Measurements from ENCODE around the gene DHX35. TPM values are rescaled to one million over a fixed set of nuclear protein-coding genes. Genes with fewer than 3 reads are reported as not detected.

DHX35 gene
- total RNA-seq, 2 donors from 2014 or later = 12.2 to 16.1 TPM

DNA sequence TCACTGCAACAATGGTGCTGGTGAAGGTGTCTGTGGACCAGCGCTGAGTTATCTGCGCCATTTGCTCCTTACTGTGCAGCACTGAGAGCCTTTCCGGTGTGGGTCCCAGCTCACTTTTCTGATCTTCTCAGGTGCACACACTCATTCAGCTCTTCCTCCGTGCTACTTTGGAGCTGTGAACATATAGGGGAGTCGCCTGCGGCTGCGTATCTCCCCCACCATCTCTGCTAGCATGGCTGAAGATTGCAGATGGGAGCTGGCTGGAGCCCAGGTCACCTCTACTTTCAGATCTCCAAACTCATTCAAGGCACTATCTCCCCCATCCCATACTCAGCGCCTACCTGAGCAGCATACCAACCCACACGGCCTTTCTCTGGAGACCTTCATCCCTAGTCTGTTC, 96.9 kb downstream of the DHX35 start:
- TF ChIP-seq, protein P1, sequence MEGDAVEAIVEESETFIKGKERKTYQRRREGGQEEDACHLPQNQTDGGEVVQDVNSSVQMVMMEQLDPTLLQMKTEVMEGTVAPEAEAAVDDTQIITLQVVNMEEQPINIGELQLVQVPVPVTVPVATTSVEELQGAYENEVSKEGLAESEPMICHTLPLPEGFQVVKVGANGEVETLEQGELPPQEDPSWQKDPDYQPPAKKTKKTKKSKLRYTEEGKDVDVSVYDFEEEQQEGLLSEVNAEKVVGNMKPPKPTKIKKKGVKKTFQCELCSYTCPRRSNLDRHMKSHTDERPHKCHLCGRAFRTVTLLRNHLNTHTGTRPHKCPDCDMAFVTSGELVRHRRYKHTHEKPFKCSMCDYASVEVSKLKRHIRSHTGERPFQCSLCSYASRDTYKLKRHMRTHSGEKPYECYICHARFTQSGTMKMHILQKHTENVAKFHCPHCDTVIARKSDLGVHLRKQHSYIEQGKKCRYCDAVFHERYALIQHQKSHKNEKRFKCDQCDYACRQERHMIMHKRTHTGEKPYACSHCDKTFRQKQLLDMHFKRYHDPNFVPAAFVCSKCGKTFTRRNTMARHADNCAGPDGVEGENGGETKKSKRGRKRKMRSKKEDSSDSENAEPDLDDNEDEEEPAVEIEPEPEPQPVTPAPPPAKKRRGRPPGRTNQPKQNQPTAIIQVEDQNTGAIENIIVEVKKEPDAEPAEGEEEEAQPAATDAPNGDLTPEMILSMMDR (conservative IDR thresholded peaks at IDR 0.05) = no peak
- H3K4me1 Mint-ChIP-seq = no peaks in the 10 kb centered on the region
- H3K9me3 Mint-ChIP-seq = no peaks in the 10 kb centered on the region
- Histone ChIP-seq H3K4me3 (ENCODE audit: low read length) (no peak overlapping the region), H3K36me3 (ENCODE audit: control insufficient read depth, insufficient read depth, low read length) (no peaks in the 10 kb centered on the region), H3K9ac (ENCODE audit: extremely low read depth, low read length, poor library complexity, severe bottlenecking) (no peak overlapping the region), H3K27me3 (ENCODE audit: control insufficient read depth, insufficient read depth, low read length, poor library complexity, severe bottlenecking) (peaks cover 11% of the 10 kb centered on the region), H3K4me1 (ENCODE audit: control insufficient read depth, insufficient read depth, low read length) (no peaks in the 10 kb centered on the region), H3K27ac (ENCODE audit: low read depth, low read length) (no peak overlapping the region), H3K9me3 (ENCODE audit: control insufficient read depth, low read length) (no peaks in the 10 kb centered on the region)
- 89 to 94% methylated on average over 9 of the region's 9 CpGs for WGBS, 2 experiments (ENCODE audit: insufficient coverage in 1 of 2, insufficient read length in 1 of 2)
- H3K4me3 Mint-ChIP-seq = no peak overlapping the region
- DNase-seq = no peak
- no peak overlapping the region for H3K27ac Mint-ChIP-seq
- H3K36me3 Mint-ChIP-seq (ENCODE audit: low read depth) = no peaks in the 10 kb centered on the region
- H3K27me3 Mint-ChIP-seq (ENCODE audit: insufficient read depth) = peaks cover 19% of the 10 kb centered on the region

DNA sequence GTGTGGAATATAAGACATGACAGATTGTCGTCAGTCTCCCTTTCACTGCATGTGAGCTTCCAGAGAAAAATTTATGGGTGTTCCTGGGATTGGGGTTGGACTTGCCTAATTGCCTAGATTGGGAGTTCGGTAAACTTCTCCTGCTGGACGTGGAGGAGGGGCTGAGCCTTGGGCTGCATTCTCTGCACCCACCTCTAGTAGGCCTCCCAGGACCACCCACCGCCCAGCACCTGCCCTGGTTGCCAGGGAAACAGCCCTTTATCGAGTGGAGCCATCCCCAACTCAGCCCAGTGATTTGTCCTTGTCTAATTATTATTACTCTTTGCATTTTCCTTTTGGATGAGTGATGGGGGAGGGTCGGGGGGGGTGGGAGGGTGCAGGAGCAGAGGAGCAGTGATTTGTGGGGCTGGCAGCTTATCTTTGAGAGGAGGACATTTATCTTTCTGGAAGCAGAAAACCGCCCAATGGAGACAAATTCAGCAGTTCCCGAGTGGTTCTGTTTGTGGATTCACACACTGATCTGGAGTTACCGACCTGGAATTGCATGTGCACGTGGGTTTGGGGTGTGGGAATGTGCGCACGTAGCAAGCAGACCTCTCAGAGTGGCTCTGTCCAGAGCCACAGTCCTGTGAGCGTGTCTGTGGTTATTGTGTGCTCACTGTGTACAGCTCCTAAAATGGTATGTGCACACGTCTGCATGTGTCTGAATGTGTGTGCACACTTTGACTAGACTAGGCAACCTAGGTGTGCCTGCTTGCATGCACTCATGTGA, 104.5 kb downstream of the DHX35 start:
- 63 to 82% methylated on average over 8 to 14 of the region's 14 CpGs for WGBS, 2 experiments (ENCODE audit: insufficient coverage in 1 of 2, insufficient read length in 1 of 2)
- Histone ChIP-seq H3K36me3 (ENCODE audit: control insufficient read depth, insufficient read depth, low read length) (no peaks in the 10 kb centered on the region), H3K9me3 (ENCODE audit: control insufficient read depth, low read length) (peaks cover 8% of the 10 kb centered on the region), H3K27ac (ENCODE audit: low read depth, low read length) (peak overlapping the region; percentile 44), H3K27me3 (ENCODE audit: control insufficient read depth, insufficient read depth, low read length, poor library complexity, severe bottlenecking) (peaks cover 26% of the 10 kb centered on the region), H3K4me1 (ENCODE audit: control insufficient read depth, insufficient read depth, low read length) (no peaks in the 10 kb centered on the region), H3K4me3 (ENCODE audit: low read length) (no peak overlapping the region), H3K9ac (ENCODE audit: extremely low read depth, low read length, poor library complexity, severe bottlenecking) (no peak overlapping the region)
- H3K27ac Mint-ChIP-seq = no peak overlapping the region
- no peaks in the 10 kb centered on the region for H3K36me3 Mint-ChIP-seq (ENCODE audit: low read depth)
- peaks cover 29% of the 10 kb centered on the region for H3K27me3 Mint-ChIP-seq (ENCODE audit: insufficient read depth)
- H3K9me3 Mint-ChIP-seq = no peaks in the 10 kb centered on the region
- no peaks in the 10 kb centered on the region for H3K4me1 Mint-ChIP-seq
- no peak overlapping the region for H3K4me3 Mint-ChIP-seq
- peak; percentile 90 for DNase-seq
- TF ChIP-seq, protein P1 (conservative IDR thresholded peaks at IDR 0.05) = peak; percentile 76

DNA sequence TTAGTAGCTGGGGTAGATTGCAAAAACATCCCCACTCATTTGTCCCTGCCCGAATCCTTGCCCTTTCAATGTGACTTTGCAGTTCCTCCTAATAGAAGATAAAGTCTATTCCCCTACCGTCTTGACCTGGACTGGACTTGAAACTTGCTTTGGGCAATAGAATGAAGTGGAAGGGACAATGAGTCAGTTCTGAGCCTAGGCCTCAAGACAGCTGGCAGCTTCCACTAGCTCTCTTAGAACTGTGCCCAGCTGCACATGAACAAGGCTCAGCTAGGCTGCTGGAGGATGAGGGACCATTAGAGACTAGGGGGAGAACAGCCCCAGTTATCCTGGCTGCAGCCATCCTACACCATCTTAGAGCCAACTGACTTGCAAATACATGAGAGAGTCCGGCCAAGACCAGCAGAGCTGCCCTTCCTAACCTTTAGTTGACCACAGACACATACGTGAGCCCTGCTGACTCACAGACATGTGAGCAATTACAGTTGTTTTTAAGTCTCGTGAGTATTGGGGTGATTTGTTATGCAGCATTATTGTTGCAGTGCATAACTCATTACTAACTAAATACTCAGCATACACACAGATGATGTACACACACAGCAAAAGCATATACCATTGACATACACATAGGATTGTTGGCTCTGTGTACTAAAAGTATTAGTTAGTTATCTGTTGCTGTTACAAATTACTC, 105.5 kb downstream of the DHX35 start:
- Mint-ChIP-seq H3K27ac (no peak overlapping the region), H3K9me3 (no peaks in the 10 kb centered on the region), H3K4me3 (no peak overlapping the region), H3K4me1 (no peaks in the 10 kb centered on the region), H3K27me3 (ENCODE audit: insufficient read depth) (peaks cover 31% of the 10 kb centered on the region), H3K36me3 (ENCODE audit: low read depth) (no peaks in the 10 kb centered on the region)
- Histone ChIP-seq H3K9ac (ENCODE audit: extremely low read depth, low read length, poor library complexity, severe bottlenecking) (no peak overlapping the region), H3K4me1 (ENCODE audit: control insufficient read depth, insufficient read depth, low read length) (no peaks in the 10 kb centered on the region), H3K27ac (ENCODE audit: low read depth, low read length) (no peak overlapping the region), H3K27me3 (ENCODE audit: control insufficient read depth, insufficient read depth, low read length, poor library complexity, severe bottlenecking) (peaks cover 26% of the 10 kb centered on the region), H3K36me3 (ENCODE audit: control insufficient read depth, insufficient read depth, low read length) (no peaks in the 10 kb centered on the region), H3K4me3 (ENCODE audit: low read length) (no peak overlapping the region), H3K9me3 (ENCODE audit: control insufficient read depth, low read length) (peaks cover 8% of the 10 kb centered on the region)
- TF ChIP-seq, protein P1 (conservative IDR thresholded peaks at IDR 0.05) = no peak
- WGBS, 2 experiments (ENCODE audit: insufficient coverage in 1 of 2, insufficient read length in 1 of 2) = 79 to 100% methylated on average over 2 to 4 of the region's 5 CpGs
- no peak for DNase-seq

All from endodermal cell (in vitro differentiated cells).